ENCODE data around the gene POLR3H.

Gene POLR3H

DNA sequence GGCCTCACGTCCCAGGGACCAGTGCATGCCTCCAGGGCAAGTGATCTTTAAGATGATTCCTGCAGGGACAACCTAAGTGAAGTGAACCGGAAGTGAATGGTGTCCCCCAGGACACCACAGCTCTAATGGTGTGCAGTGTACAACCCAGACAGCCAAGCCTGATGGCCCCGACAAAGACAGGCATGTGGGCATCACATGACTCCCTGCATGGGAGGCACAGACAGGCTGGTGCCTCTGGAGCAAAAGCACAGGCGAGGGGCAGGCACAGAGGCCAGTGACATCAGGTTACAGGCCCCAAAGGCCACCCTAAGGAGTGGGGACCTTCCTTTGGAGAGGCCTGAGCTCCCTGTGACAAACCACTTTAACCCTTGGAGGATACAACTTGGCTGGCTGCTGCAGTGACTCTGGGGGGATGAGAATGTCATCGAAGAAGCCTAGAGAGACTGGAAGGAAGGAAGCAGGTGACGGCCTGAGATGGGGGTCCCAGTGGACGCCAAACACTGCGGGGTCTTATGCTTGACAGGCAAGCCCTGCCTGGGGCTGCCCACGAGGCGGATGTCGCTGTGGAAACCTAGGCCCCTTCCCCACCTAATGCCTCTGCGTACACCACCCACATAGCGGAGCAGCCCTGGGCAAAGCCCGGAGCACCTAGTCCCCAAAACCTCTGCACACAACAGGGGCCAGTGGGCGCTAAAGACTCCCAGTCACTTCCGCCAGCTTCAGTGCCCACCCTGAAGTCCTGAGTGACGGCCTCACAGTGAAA, 12.4 kb downstream of the POLR3H start:
- Mint-ChIP-seq H3K27ac (no peak overlapping the region), H3K36me3 (peaks cover 7% of the 10 kb centered on the region), H3K9me3 (no peaks in the 10 kb centered on the region), H3K4me1 (peaks cover 11% of the 10 kb centered on the region), H3K27me3 (no peaks in the 10 kb centered on the region), H3K4me3 (no peak overlapping the region)

DNA sequence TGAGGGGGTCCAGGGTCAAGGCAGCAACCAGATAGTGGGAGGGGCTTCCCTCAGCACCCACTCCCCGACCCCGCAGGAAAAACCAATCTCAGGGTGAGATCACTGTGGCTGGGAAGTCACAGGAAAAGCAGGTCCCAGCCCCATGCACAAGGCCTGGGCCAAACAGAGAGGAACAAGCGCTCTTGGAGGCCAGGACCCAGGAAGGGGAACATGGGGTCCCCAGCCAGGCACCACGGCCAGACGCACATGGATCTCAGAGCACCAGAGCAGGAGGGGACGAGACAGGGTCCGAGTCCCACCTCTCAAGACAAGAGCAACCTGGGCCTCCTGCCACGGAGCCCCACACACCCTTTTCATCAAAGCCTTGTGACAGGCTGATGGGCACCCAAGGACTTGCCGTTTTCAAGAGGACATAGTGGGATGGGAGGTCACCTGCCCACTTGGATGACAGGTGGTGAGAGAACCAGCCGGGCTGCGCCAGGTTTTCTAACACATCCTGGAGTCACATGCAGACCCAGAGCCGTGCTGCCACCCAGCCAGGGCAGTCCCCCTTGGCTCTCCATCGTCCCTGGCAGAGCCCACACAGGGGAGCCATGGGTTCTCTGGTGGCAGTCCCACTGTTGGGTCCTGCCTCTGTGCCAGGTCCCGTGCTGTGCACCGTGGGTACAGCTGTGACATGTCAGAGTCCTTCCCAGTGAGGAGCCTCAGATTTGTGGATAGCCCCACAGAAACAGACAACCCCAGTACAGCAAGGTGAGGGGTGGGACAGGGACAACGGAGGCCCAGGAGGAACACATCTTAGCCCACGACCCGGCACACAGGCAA, 13.2 kb downstream of the POLR3H start:
- H3K4me1 Mint-ChIP-seq = peaks cover 13% of the 10 kb centered on the region
- no peaks in the 10 kb centered on the region for H3K9me3 Mint-ChIP-seq
- H3K27me3 Mint-ChIP-seq = no peaks in the 10 kb centered on the region
- no peak overlapping the region for H3K4me3 Mint-ChIP-seq
- no peak overlapping the region for H3K27ac Mint-ChIP-seq
- H3K36me3 Mint-ChIP-seq = peaks cover 7% of the 10 kb centered on the region

- Mint-ChIP-seq H3K4me1 (peaks cover 21% of the 10 kb centered on the region), H3K27me3 (no peaks in the 10 kb centered on the region), H3K27ac (peak overlapping the region; percentile 90), H3K36me3 (peaks cover 3% of the 10 kb centered on the region), H3K4me3 (no peak overlapping the region), H3K9me3 (no peaks in the 10 kb centered on the region)
Measured at GRCh38 chr22:41528938-41529561, 15.2 kb downstream of the POLR3H start.

- no peaks in the 10 kb centered on the region for H3K9me3 Mint-ChIP-seq
- peaks cover 3% of the 10 kb centered on the region for H3K36me3 Mint-ChIP-seq
- H3K27me3 Mint-ChIP-seq = no peaks in the 10 kb centered on the region
- H3K27ac Mint-ChIP-seq = peak overlapping the region; percentile 90
- H3K4me3 Mint-ChIP-seq = no peak overlapping the region
- H3K4me1 Mint-ChIP-seq = peaks cover 18% of the 10 kb centered on the region
Measured at GRCh38 chr22:41528132-41528766, 16.0 kb downstream of the POLR3H start.

DNA sequence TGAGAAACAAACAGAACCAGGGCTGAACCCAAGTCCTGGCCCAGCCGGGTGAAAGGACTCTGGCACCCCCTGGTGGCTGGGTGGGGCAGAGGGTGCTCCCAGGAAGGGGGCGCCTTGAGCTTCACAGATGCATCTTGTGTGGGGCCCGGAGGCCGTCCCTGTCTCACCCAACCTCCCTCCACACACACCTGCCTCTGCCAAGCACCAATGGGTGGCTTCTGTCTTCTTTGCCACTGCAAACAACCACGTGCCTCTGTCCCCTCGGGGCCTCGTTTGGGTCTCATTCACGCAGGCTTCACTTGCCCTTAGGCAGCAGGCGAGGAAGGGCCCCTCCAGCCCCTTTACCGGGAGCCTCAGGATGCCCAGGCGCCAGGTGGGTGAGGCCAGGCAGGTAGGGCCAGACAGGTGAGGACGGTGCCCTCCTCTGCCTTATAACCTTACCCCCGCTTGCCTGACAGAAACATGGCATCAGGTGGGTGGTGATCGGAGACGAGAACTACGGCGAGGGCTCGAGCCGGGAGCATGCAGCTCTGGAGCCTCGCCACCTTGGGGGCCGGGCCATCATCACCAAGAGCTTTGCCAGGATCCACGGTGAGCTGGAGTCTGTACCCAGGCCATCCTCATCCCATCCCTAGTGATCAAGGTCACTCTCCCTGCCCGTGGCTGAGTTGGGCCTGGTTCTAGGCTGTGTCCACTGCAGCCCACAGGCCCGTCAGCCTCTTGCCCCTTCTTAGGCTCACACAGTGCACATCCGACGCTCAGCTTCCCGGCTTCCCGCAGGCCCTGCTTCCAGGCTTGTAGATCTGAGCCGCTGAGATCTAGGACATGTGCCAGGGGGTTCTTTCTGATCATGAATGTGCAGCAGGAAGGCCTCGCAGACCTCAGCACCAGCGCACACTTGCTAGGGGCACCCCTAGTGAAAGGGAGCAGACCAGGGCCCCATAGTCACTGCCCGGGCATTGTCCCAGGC, 17.2 kb downstream of the POLR3H start:
- H3K4me1 Mint-ChIP-seq = peaks cover 18% of the 10 kb centered on the region

GRCh38 chr22:41526226-41526829, 17.9 kb downstream of the POLR3H start:
- Mint-ChIP-seq H3K36me3 (peaks cover 3% of the 10 kb centered on the region), H3K4me3 (no peak overlapping the region), H3K9me3 (no peaks in the 10 kb centered on the region), H3K4me1 (peaks cover 18% of the 10 kb centered on the region), H3K27ac (peak overlapping the region; percentile 84), H3K27me3 (no peaks in the 10 kb centered on the region)

More for the DNA sequence above, 17.2 kb downstream of the POLR3H start:
- Mint-ChIP-seq H3K36me3 (peaks cover 3% of the 10 kb centered on the region), H3K27me3 (no peaks in the 10 kb centered on the region), H3K27ac (peak overlapping the region; percentile 84), H3K4me3 (no peak overlapping the region), H3K9me3 (no peaks in the 10 kb centered on the region)

GRCh38 chr22:41525450-41526225, 18.6 kb downstream of the POLR3H start:
- peaks cover 3% of the 10 kb centered on the region for H3K36me3 Mint-ChIP-seq
- no peak overlapping the region for H3K4me3 Mint-ChIP-seq
- peak overlapping the region; percentile 65 for H3K27ac Mint-ChIP-seq
- no peaks in the 10 kb centered on the region for H3K27me3 Mint-ChIP-seq
- H3K4me1 Mint-ChIP-seq = peaks cover 18% of the 10 kb centered on the region
- no peaks in the 10 kb centered on the region for H3K9me3 Mint-ChIP-seq

GRCh38 chr22:41524809-41525449, 19.3 kb downstream of the POLR3H start:
- Mint-ChIP-seq H3K4me3 (no peak overlapping the region), H3K4me1 (peaks cover 18% of the 10 kb centered on the region), H3K27me3 (no peaks in the 10 kb centered on the region)

DNA sequence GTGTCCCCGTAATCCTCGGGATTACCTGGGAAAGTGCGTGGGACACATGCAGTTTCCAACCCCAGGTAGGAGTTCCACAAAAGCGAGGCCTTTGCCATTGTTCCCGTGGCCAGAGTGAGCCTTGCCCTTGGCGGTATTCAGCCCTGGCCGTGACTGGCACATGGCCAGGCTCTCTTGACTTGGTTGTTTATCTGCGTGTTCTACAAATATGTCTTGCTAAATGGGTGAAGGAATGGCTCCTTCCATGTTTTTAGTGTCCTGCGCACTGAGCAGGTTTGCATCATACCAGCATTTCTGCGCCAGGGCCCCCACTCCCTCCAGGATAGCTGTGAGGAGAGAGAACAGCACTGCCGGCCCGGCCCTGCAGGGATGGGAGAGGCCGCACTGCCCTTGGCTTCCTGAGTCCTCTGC, 20.0 kb downstream of the POLR3H start:
- peak overlapping the region; percentile 8 for H3K27ac Mint-ChIP-seq
- no peaks in the 10 kb centered on the region for H3K9me3 Mint-ChIP-seq
- peaks cover 3% of the 10 kb centered on the region for H3K36me3 Mint-ChIP-seq
- H3K27me3 Mint-ChIP-seq = no peaks in the 10 kb centered on the region
- peaks cover 18% of the 10 kb centered on the region for H3K4me1 Mint-ChIP-seq
- H3K4me3 Mint-ChIP-seq = no peak overlapping the region

More at GRCh38 chr22:41524809-41525449, 19.3 kb downstream of the POLR3H start:
- Mint-ChIP-seq H3K27ac (peak overlapping the region; percentile 65), H3K9me3 (no peaks in the 10 kb centered on the region), H3K36me3 (peaks cover 3% of the 10 kb centered on the region)

- Mint-ChIP-seq H3K36me3 (peaks cover under 1% of the 10 kb centered on the region), H3K27ac (peak overlapping the region; percentile 30), H3K27me3 (no peaks in the 10 kb centered on the region), H3K9me3 (no peaks in the 10 kb centered on the region), H3K4me3 (no peak overlapping the region), H3K4me1 (peaks cover 16% of the 10 kb centered on the region)
Measured at GRCh38 chr22:41523464-41524221, 20.6 kb downstream of the POLR3H start.

GRCh38 chr22:41522813-41523212, 21.5 kb downstream of the POLR3H start:
- H3K9me3 Mint-ChIP-seq = no peaks in the 10 kb centered on the region
- peak overlapping the region; percentile 62 for H3K27ac Mint-ChIP-seq
- H3K4me3 Mint-ChIP-seq = no peak overlapping the region
- H3K36me3 Mint-ChIP-seq = no peaks in the 10 kb centered on the region
- H3K27me3 Mint-ChIP-seq = no peaks in the 10 kb centered on the region
- peaks cover 15% of the 10 kb centered on the region for H3K4me1 Mint-ChIP-seq

DNA sequence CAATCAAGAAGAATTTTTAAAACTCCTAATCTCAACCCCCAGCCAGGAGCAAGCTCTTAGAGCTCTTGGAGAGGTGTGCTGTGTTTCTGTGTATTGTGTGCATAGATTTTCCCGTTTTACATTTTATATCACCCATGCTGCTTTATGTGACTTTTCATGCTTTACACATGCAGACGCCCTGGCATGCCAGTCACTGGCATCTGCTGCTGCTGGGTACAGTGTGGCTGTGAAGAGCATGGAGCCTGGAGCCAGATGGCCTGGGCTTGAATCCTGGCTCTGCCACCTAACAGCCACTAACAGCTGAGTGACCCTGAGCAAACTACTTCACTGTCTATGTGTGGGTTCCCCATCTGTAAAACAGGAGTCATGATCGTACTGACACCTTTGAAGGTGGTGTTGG, 23.1 kb downstream of the POLR3H start:
- Mint-ChIP-seq H3K4me3 (no peak overlapping the region), H3K9me3 (no peaks in the 10 kb centered on the region), H3K4me1 (peaks cover 19% of the 10 kb centered on the region), H3K27ac (no peak overlapping the region), H3K36me3 (no peaks in the 10 kb centered on the region), H3K27me3 (no peaks in the 10 kb centered on the region)

DNA sequence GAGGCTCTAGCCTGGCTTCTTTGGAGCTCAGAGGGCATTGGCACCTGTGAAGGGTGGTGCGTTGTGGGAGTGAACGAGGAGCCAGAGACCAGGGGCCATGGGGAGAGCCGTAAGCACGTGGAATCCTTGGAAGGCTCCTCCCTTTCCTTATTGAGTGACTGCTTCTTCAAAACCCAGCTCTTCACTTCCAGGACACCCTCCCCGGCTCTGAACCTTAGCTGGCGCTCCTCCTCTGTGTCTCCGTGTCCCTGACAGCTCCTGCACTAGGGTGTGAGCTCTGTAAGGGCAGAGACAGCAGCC, 26.3 kb downstream of the POLR3H start:
- peak overlapping the region; percentile 30 for H3K27ac Mint-ChIP-seq

More for the DNA sequence above, 26.3 kb downstream of the POLR3H start:
- Mint-ChIP-seq H3K36me3 (no peaks in the 10 kb centered on the region), H3K27me3 (no peaks in the 10 kb centered on the region), H3K4me3 (no peak overlapping the region), H3K9me3 (no peaks in the 10 kb centered on the region), H3K4me1 (peaks cover 6% of the 10 kb centered on the region)
